HepG2 (cell line): Measurements from ENCODE around the gene EEF1A2. TPM values are rescaled to one million over a fixed set of nuclear protein-coding genes. Genes with fewer than 3 reads are reported as not detected.

Source experiments
- ATF7-NPFF ChIP-seq: sonication (generic); formaldehyde crosslinking; IDR thresholded peaks from 2 replicates; pipeline ENCODE4 v1.8.1; 2023; ENCODE audit warnings: mild to moderate bottlenecking, low read depth, missing genetic modification reagents, moderate library complexity
- EEA1 ChIP-seq: sonication (generic); formaldehyde crosslinking; IDR thresholded peaks from 2 replicates; pipeline ENCODE4 v1.5.1; 2020; ENCODE audit warnings: mild to moderate bottlenecking, missing genetic modification reagents, borderline replicate concordance
- ESRRA ChIP-seq: sonication (generic); formaldehyde crosslinking; IDR thresholded peaks from 2 replicates; pipeline ENCODE4 v1.5.1; 2020; ENCODE audit warnings: mild to moderate bottlenecking, low read depth, missing genetic modification reagents
- FOXP1 ChIP-seq, 2 experiments: fragments of 450-650 bp in 1 of 2; IDR thresholded peaks; 2 replicates each; pipeline ENCODE4 v1.6.1; 2017 to 2018; ENCODE audit warnings: antibody characterized with exemption in 1 of 2
- HNRNPUL1 ChIP-seq: fragments of 200-400 bp; formaldehyde crosslinking; IDR thresholded peaks from 2 replicates; pipeline ENCODE4 v1.6.1; 2017; ENCODE audit warnings: low read depth, mild to moderate bottlenecking, low read length, moderate library complexity
- MTA3 ChIP-seq: sonication (generic); formaldehyde crosslinking; IDR thresholded peaks from 2 replicates; pipeline ENCODE4 v1.4.0; 2020; ENCODE audit warnings: missing genetic modification reagents
- MTF2 ChIP-seq: sonication (generic); formaldehyde crosslinking; IDR thresholded peaks from 2 replicates; pipeline ENCODE4 v1.5.0; 2020; ENCODE audit warnings: missing genetic modification reagents, borderline replicate concordance
- NFE2L1 ChIP-seq: sonication (generic); formaldehyde crosslinking; IDR thresholded peaks from 2 replicates; pipeline ENCODE4 v1.4.0; 2020; ENCODE audit warnings: missing genetic modification reagents, mild to moderate bottlenecking, borderline replicate concordance
- PAX8 ChIP-seq: sonication (generic); formaldehyde crosslinking; IDR thresholded peaks from 2 replicates; pipeline ENCODE4 v1.8.0; 2022; ENCODE audit warnings: mild to moderate bottlenecking, missing genetic modification reagents, borderline replicate concordance
- POLR2AphosphoS2 ChIP-seq: IDR thresholded peaks from 2 replicates; pipeline ENCODE4 v1.6.1; 2011; ENCODE audit warnings: low read depth, low read length, improper control_type of control experiment
- PTBP1 ChIP-seq: fragments of 200-400 bp; formaldehyde crosslinking; IDR thresholded peaks from 2 replicates; pipeline ENCODE4 v1.6.1; 2018; ENCODE audit warnings: low read length, low read depth; ENCODE audit not compliant: poor library complexity, severe bottlenecking
- REPIN1 ChIP-seq: sonication (generic); formaldehyde crosslinking; IDR thresholded peaks from 2 replicates; pipeline ENCODE4 v1.8.0; 2022; ENCODE audit warnings: missing genetic modification reagents, low read depth, mild to moderate bottlenecking, borderline replicate concordance
- SUZ12 ChIP-seq: fragments of 150-350 bp; IDR thresholded peaks from 2 replicates; pipeline ENCODE4 v1.6.1; 2014; ENCODE audit warnings: low read depth, low read length
- ZNF432 ChIP-seq: sonication (generic); formaldehyde crosslinking; IDR thresholded peaks from 2 replicates; pipeline ENCODE4 v1.5.0; 2020; ENCODE audit warnings: missing genetic modification reagents, mild to moderate bottlenecking, borderline replicate concordance
- ZNF563 ChIP-seq: sonication (generic); formaldehyde crosslinking; IDR thresholded peaks from 2 replicates; pipeline ENCODE4 v1.8.0; 2022; ENCODE audit warnings: mild to moderate bottlenecking, moderate library complexity, missing genetic modification reagents
- polyA plus RNA-seq, 8 experiments: library from polyadenylated mRNA; depleted of rRNA in 3 of 8; stranded (reverse) in 7 of 8; unstranded in 1 of 8; fragments of >200 nt; fragmentation: Illumina TruSeq in 4 of 8; extraction: Trizol in 4 of 8; gene quantifications; 2 replicates each; pipeline versions ENCODE4 v1.2.1 to v1.2.3, GENCODE V29; 2011 to 2016; ENCODE audit warnings: low read depth in 4 of 8, missing spikeins in 1 of 8, mixed read lengths in 1 of 8; ENCODE audit not compliant: insufficient read depth in 1 of 8
- total RNA-seq, 5 experiments: library from RNA; depleted of rRNA; stranded (reverse); fragments of >200 nt; fragmentation: Illumina TruSeq; extraction: Trizol; gene quantifications; 2 replicates each; pipeline ENCODE4 v1.2.3, GENCODE V29; 2016; ENCODE audit warnings: low read depth in 1 of 5
- TF ChIP-seq, protein P1 (sequence below), 2 experiments: fragments of 450-650 bp in 1 of 2; sonication (generic) in 1 of 2; formaldehyde crosslinking in 1 of 2; IDR thresholded peaks; 2 replicates each; pipeline versions ENCODE4 v1.6.1 to v1.8.0; 2016 to 2022; ENCODE audit warnings: antibody characterized with exemption in 1 of 2, mild to moderate bottlenecking in 1 of 2, missing genetic modification reagents in 1 of 2
- TF ChIP-seq, protein P2 (sequence below): sonication (generic); formaldehyde crosslinking; IDR thresholded peaks from 2 replicates; pipeline ENCODE4 v1.4.0; 2020; ENCODE audit warnings: missing genetic modification reagents, mild to moderate bottlenecking, borderline replicate concordance

Gene EEF1A2
- total and polyA plus RNA-seq, 2 of the 13 experiments (the other 11 are each of a cell fraction or from before 2014, with no cell fraction given): 0.44 to 0.87 TPM

DNA sequence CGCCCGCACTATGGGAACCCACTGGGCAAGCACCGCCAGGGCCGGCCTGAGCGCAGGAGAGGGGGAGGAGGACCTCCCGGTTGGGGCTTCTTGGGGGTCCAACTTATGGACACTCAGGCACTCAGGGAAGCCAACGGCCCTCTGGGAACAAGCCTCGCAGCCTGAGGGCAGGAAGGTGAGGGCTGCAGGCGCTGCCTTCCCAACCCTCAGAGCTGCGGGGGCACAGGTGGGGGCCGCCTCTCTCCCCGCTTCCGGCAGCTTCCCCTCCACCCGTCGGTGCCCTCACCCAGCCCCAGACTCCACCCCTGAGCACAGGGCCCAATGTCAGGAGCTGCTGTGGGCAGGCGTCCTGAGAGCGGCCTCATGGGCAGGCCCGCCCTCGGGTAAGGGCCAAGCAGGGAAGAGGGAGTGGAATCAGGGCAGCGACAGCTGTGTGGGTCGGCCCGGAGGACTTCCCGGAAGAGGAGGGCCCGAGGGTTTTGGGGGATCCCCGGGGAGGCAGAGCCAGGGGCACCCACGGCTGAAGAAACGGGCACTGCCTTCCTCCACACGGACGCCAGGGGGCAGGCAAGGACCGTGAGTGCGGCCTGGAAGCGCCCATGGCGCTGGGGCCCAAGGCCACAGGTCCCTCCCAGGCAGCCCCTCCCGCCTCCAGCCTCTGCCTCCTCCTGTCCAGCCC, 38.8 kb upstream of the EEF1A2 start (continued):
- TF ChIP-seq MTF2 (CRISPR knock-in tag): no peak; the same call in none of the 2 replicates
- TF ChIP-seq ATF7-NPFF: peak; percentile 90
- no peak for TF ChIP-seq POLR2AphosphoS2
- TF ChIP-seq, protein P1, sequence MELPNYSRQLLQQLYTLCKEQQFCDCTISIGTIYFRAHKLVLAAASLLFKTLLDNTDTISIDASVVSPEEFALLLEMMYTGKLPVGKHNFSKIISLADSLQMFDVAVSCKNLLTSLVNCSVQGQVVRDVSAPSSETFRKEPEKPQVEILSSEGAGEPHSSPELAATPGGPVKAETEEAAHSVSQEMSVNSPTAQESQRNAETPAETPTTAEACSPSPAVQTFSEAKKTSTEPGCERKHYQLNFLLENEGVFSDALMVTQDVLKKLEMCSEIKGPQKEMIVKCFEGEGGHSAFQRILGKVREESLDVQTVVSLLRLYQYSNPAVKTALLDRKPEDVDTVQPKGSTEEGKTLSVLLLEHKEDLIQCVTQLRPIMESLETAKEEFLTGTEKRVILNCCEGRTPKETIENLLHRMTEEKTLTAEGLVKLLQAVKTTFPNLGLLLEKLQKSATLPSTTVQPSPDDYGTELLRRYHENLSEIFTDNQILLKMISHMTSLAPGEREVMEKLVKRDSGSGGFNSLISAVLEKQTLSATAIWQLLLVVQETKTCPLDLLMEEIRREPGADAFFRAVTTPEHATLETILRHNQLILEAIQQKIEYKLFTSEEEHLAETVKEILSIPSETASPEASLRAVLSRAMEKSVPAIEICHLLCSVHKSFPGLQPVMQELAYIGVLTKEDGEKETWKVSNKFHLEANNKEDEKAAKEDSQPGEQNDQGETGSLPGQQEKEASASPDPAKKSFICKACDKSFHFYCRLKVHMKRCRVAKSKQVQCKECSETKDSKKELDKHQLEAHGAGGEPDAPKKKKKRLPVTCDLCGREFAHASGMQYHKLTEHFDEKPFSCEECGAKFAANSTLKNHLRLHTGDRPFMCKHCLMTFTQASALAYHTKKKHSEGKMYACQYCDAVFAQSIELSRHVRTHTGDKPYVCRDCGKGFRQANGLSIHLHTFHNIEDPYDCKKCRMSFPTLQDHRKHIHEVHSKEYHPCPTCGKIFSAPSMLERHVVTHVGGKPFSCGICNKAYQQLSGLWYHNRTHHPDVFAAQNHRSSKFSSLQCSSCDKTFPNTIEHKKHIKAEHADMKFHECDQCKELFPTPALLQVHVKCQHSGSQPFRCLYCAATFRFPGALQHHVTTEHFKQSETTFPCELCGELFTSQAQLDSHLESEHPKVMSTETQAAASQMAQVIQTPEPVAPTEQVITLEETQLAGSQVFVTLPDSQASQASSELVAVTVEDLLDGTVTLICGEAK (IDR thresholded peaks at IDR 0.05): no peak
- TF ChIP-seq, protein P1 (CRISPR knock-in tag; IDR thresholded peaks at IDR 0.05): no peak
- no peak for TF ChIP-seq FOXP1 (IDR thresholded peaks at IDR 0.05)
- 0 out of 2 replicates have a peak, but pooled peaks have one; percentile 18 for TF ChIP-seq FOXP1 (CRISPR knock-in tag; IDR thresholded peaks at IDR 0.05)
- peak; percentile 97; the same call in 1 of the 2 replicates for TF ChIP-seq REPIN1 (CRISPR knock-in tag)
- no peak for TF ChIP-seq MTA3
- TF ChIP-seq ZNF563: 0 out of 2 replicates have a peak, but pooled peaks have one; percentile 83
- TF ChIP-seq SUZ12: 0 out of 2 replicates have a peak, but pooled peaks have one; percentile 28
- no peak for TF ChIP-seq ZNF432
- TF ChIP-seq, protein P2, sequence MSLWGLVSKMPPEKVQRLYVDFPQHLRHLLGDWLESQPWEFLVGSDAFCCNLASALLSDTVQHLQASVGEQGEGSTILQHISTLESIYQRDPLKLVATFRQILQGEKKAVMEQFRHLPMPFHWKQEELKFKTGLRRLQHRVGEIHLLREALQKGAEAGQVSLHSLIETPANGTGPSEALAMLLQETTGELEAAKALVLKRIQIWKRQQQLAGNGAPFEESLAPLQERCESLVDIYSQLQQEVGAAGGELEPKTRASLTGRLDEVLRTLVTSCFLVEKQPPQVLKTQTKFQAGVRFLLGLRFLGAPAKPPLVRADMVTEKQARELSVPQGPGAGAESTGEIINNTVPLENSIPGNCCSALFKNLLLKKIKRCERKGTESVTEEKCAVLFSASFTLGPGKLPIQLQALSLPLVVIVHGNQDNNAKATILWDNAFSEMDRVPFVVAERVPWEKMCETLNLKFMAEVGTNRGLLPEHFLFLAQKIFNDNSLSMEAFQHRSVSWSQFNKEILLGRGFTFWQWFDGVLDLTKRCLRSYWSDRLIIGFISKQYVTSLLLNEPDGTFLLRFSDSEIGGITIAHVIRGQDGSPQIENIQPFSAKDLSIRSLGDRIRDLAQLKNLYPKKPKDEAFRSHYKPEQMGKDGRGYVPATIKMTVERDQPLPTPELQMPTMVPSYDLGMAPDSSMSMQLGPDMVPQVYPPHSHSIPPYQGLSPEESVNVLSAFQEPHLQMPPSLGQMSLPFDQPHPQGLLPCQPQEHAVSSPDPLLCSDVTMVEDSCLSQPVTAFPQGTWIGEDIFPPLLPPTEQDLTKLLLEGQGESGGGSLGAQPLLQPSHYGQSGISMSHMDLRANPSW (CRISPR knock-in tag): no peak; the same call in 1 of the 2 replicates
- TF ChIP-seq PAX8 (CRISPR knock-in tag): no peak
- no peak for TF ChIP-seq HNRNPUL1
- no peak; the same call in 1 of the 2 replicates for TF ChIP-seq ESRRA
- no peak for TF ChIP-seq PTBP1
- peak; percentile 51; the same call in 1 of the 2 replicates for TF ChIP-seq NFE2L1 (CRISPR knock-in tag)
- peak; percentile 93; the same call in 1 of the 2 replicates for TF ChIP-seq EEA1 (CRISPR knock-in tag)
